GM12864 (cell line): ENCODE data around the gene NR3C2.

Experiments used
- DNase-seq: peaks from one replicate; pipeline ENCODE4 v3.0.0-alpha.2; 2011; ENCODE audit warnings: low read depth
- H3K4me3 ChIP-seq: 2 replicates; pipeline ENCODE4 v1.5.1; 2011; ENCODE audit warnings: mild to moderate bottlenecking, low read depth, low read length, control low read depth
- CTCF ChIP-seq: IDR thresholded peaks from 2 replicates; pipeline ENCODE4 v1.5.1; 2011; ENCODE audit warnings: low read depth, mild to moderate bottlenecking, moderate library complexity, low read length, control low read depth, inconsistent platforms; ENCODE audit errors: missing control alignments

The NR3C2 gene

GRCh38 chr4:148444296-148445070, 2.3 kb upstream of the NR3C2 start:
- DNase-seq = no peak
- peak overlapping the region; percentile 61 for H3K4me3 ChIP-seq
- no peak for TF ChIP-seq CTCF

GRCh38 chr4:148443512-148444295, 1.5 kb upstream of the NR3C2 start:
- DNase-seq = no peak
- no peak for TF ChIP-seq CTCF
- H3K4me3 ChIP-seq = peak overlapping the region; percentile 76

- TF ChIP-seq CTCF = no peak
- no peak for DNase-seq
- peak overlapping the region; percentile 76 for H3K4me3 ChIP-seq
Measured at GRCh38 chr4:148442832-148443511, 758 bp upstream of the NR3C2 start.

GRCh38 chr4:148441624-148441985, 609 bp downstream of the NR3C2 start:
- no peak for TF ChIP-seq CTCF
- H3K4me3 ChIP-seq = peak overlapping the region; percentile 76; the same call in 1 of the 2 replicates
- DNase-seq = no peak

- no peak overlapping the region for H3K4me3 ChIP-seq
- DNase-seq = no peak
- TF ChIP-seq CTCF = no peak
Measured at GRCh38 chr4:148438047-148438446, 4.2 kb downstream of the NR3C2 start.

- TF ChIP-seq CTCF = no peak
- no peak for DNase-seq
- no peak overlapping the region for H3K4me3 ChIP-seq
Measured at GRCh38 chr4:148437439-148437838, 4.8 kb downstream of the NR3C2 start.
